Sigmoid colon (tissue), 4 donors: ENCODE results near the gene CDH13.

Experiments used
- EP300 ChIP-seq, 4 donors: sonication (generic); formaldehyde crosslinking; IDR thresholded peaks; one replicate each; pipeline ENCODE4 v1.6.1; 2017; ENCODE audit warnings: antibody characterized with exemption in 4 of 4
- TF ChIP-seq, protein P1 (sequence below), 4 experiments: fragments of 450-650 bp in 3 of 4; fragments of 200-600 bp in 1 of 4; IDR thresholded peaks; one replicate each; pipeline ENCODE4 v1.5.1; 2016 to 2019; ENCODE audit warnings: antibody characterized with exemption in 4 of 4, mild to moderate bottlenecking in 3 of 4, moderate library complexity in 2 of 4

- TF ChIP-seq EP300 (IDR thresholded peaks at IDR 0.05): no peak
- TF ChIP-seq, protein P1, sequence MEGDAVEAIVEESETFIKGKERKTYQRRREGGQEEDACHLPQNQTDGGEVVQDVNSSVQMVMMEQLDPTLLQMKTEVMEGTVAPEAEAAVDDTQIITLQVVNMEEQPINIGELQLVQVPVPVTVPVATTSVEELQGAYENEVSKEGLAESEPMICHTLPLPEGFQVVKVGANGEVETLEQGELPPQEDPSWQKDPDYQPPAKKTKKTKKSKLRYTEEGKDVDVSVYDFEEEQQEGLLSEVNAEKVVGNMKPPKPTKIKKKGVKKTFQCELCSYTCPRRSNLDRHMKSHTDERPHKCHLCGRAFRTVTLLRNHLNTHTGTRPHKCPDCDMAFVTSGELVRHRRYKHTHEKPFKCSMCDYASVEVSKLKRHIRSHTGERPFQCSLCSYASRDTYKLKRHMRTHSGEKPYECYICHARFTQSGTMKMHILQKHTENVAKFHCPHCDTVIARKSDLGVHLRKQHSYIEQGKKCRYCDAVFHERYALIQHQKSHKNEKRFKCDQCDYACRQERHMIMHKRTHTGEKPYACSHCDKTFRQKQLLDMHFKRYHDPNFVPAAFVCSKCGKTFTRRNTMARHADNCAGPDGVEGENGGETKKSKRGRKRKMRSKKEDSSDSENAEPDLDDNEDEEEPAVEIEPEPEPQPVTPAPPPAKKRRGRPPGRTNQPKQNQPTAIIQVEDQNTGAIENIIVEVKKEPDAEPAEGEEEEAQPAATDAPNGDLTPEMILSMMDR (IDR thresholded peaks at IDR 0.05): no peak
These were observed 431.6 kb downstream of the CDH13 start for GRCh38 chr16:83058376-83058775.
